GM12878 (cell line): ENCODE measurements around the gene APOBEC2. TPM values are rescaled to one million over a fixed set of nuclear protein-coding genes. Genes with fewer than 3 reads are reported as not detected.

ENCODE experiments used
- ESRRA ChIP-seq: IDR thresholded peaks from 2 replicates; pipeline ENCODE4 v1.6.1; 2012; ENCODE audit warnings: mild to moderate bottlenecking, low read length, improper control_type of control experiment
- MEF2B ChIP-seq: fragments of 450-650 bp; IDR thresholded peaks from 2 replicates; pipeline ENCODE4 v1.6.1; 2018; ENCODE audit warnings: mild to moderate bottlenecking, moderate library complexity; ENCODE audit not compliant: partially characterized antibody, poor library complexity, severe bottlenecking
- SMARCA5 ChIP-seq: fragments of 450-650 bp; IDR thresholded peaks from 2 replicates; pipeline ENCODE4 v1.6.1; 2017; ENCODE audit warnings: mild to moderate bottlenecking
- SREBF2 ChIP-seq: IDR thresholded peaks from 2 replicates; pipeline ENCODE4 v1.6.1; 2012; ENCODE audit warnings: mild to moderate bottlenecking, low read length
- STAT3 ChIP-seq: IDR thresholded peaks from 2 replicates; pipeline ENCODE4 v1.6.1; 2011; ENCODE audit warnings: low read depth, low read length, improper control_type of control experiment
- TAF1 ChIP-seq: IDR thresholded peaks from 2 replicates; pipeline ENCODE4 v1.6.1; 2011; ENCODE audit warnings: mild to moderate bottlenecking, low read depth, low read length, borderline replicate concordance
- polyA plus RNA-seq, 11 experiments: library from polyadenylated mRNA; depleted of rRNA in 4 of 11; unstranded in 6 of 11; stranded (reverse) in 5 of 11; fragments of >200 nt; fragmentation: Nextera tagmentation in 4 of 11; fragmentation: Illumina TruSeq in 1 of 11; extraction: Ambion mirVana in 4 of 11; extraction: Trizol in 1 of 11; gene quantifications; 1 replicate in 1 of 11; 2 replicates in 10 of 11; pipeline versions ENCODE4 v1.2.1 to v1.2.3, GENCODE V29; 2011 to 2016; ENCODE audit warnings: inconsistent platforms in 2 of 11, missing spikeins in 2 of 11, low read depth in 1 of 11
- total RNA-seq, 4 experiments: library from RNA; depleted of rRNA in 3 of 4; stranded (reverse); fragments of >200 nt in 3 of 4; fragmentation: Illumina TruSeq in 1 of 4; extraction: Trizol in 1 of 4; gene quantifications; 2 replicates each; pipeline versions ENCODE4 v1.2.1 to v1.2.3, GENCODE V29; 2013 to 2021
- TF ChIP-seq, protein P1 (sequence below): fragments of 450-650 bp; IDR thresholded peaks from 2 replicates; pipeline ENCODE4 v1.6.1; 2016; ENCODE audit warnings: mild to moderate bottlenecking
- TF ChIP-seq, protein P2 (sequence below): IDR thresholded peaks from 2 replicates; pipeline ENCODE4 v1.6.1; 2012; ENCODE audit warnings: improper control_type of control experiment, low read depth, low read length; ENCODE audit not compliant: insufficient replicate concordance
- TF ChIP-seq, protein P3 (sequence below): fragments of 450-650 bp; IDR thresholded peaks from 2 replicates; pipeline ENCODE4 v1.6.1; 2016; ENCODE audit warnings: mild to moderate bottlenecking
- TF ChIP-seq, protein P4 (sequence below): IDR thresholded peaks from 2 replicates; pipeline ENCODE4 v1.6.1; 2012; ENCODE audit warnings: low read depth, low read length, improper control_type of control experiment

APOBEC2 gene
- total and polyA plus RNA-seq, 10 of the 15 experiments (the other 5 are each of a cell fraction or from before 2014, with no cell fraction given), result 0.11 to 1.4 (median 0.87) TPM; not detected in 6

DNA sequence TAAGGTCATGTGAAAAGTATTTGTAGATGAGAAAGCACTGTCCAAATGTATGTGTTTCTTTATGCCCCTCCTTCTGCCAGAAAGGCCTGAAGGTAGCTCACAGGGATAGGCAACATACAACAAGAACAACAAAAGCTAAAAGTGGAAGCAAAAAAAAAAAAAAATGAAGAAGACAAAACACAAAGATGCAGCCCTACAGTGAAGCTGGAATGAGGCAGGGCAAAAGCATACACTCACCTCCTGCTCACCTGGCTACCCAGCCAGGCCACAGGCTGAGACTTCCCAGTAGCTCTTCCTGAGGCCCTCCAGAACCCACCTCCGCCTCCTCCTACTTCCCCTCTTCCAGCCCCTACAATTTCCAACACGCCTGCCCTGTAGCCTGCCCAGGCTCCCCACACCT is 16.4 kb upstream of the APOBEC2 start (continued):
- TF ChIP-seq, protein P1, sequence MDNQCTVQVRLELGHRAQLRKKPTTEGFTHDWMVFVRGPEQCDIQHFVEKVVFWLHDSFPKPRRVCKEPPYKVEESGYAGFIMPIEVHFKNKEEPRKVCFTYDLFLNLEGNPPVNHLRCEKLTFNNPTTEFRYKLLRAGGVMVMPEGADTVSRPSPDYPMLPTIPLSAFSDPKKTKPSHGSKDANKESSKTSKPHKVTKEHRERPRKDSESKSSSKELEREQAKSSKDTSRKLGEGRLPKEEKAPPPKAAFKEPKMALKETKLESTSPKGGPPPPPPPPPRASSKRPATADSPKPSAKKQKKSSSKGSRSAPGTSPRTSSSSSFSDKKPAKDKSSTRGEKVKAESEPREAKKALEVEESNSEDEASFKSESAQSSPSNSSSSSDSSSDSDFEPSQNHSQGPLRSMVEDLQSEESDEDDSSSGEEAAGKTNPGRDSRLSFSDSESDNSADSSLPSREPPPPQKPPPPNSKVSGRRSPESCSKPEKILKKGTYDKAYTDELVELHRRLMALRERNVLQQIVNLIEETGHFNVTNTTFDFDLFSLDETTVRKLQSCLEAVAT, result no peak
- TF ChIP-seq SMARCA5, result no peak
- no peak for TF ChIP-seq TAF1
- no peak for TF ChIP-seq MEF2B
- TF ChIP-seq STAT3, result no peak
- TF ChIP-seq, protein P2, sequence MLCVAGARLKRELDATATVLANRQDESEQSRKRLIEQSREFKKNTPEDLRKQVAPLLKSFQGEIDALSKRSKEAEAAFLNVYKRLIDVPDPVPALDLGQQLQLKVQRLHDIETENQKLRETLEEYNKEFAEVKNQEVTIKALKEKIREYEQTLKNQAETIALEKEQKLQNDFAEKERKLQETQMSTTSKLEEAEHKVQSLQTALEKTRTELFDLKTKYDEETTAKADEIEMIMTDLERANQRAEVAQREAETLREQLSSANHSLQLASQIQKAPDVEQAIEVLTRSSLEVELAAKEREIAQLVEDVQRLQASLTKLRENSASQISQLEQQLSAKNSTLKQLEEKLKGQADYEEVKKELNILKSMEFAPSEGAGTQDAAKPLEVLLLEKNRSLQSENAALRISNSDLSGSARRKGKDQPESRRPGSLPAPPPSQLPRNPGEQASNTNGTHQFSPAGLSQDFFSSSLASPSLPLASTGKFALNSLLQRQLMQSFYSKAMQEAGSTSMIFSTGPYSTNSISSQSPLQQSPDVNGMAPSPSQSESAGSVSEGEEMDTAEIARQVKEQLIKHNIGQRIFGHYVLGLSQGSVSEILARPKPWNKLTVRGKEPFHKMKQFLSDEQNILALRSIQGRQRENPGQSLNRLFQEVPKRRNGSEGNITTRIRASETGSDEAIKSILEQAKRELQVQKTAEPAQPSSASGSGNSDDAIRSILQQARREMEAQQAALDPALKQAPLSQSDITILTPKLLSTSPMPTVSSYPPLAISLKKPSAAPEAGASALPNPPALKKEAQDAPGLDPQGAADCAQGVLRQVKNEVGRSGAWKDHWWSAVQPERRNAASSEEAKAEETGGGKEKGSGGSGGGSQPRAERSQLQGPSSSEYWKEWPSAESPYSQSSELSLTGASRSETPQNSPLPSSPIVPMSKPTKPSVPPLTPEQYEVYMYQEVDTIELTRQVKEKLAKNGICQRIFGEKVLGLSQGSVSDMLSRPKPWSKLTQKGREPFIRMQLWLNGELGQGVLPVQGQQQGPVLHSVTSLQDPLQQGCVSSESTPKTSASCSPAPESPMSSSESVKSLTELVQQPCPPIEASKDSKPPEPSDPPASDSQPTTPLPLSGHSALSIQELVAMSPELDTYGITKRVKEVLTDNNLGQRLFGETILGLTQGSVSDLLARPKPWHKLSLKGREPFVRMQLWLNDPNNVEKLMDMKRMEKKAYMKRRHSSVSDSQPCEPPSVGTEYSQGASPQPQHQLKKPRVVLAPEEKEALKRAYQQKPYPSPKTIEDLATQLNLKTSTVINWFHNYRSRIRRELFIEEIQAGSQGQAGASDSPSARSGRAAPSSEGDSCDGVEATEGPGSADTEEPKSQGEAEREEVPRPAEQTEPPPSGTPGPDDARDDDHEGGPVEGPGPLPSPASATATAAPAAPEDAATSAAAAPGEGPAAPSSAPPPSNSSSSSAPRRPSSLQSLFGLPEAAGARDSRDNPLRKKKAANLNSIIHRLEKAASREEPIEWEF, result no peak
- TF ChIP-seq, protein P3, sequence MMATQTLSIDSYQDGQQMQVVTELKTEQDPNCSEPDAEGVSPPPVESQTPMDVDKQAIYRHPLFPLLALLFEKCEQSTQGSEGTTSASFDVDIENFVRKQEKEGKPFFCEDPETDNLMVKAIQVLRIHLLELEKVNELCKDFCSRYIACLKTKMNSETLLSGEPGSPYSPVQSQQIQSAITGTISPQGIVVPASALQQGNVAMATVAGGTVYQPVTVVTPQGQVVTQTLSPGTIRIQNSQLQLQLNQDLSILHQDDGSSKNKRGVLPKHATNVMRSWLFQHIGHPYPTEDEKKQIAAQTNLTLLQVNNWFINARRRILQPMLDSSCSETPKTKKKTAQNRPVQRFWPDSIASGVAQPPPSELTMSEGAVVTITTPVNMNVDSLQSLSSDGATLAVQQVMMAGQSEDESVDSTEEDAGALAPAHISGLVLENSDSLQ, result no peak
- TF ChIP-seq, protein P4, sequence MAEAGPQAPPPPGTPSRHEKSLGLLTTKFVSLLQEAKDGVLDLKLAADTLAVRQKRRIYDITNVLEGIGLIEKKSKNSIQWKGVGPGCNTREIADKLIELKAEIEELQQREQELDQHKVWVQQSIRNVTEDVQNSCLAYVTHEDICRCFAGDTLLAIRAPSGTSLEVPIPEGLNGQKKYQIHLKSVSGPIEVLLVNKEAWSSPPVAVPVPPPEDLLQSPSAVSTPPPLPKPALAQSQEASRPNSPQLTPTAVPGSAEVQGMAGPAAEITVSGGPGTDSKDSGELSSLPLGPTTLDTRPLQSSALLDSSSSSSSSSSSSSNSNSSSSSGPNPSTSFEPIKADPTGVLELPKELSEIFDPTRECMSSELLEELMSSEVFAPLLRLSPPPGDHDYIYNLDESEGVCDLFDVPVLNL, result no peak
- TF ChIP-seq ESRRA, result no peak
- TF ChIP-seq SREBF2, result no peak
